ENCODE measurements around the gene TSHZ2. TPM values are rescaled to one million over a fixed set of nuclear protein-coding genes. Genes with fewer than 3 reads are reported as not detected.

Gene TSHZ2
- total and polyA plus RNA-seq, 2 donors (not counting 3 experiments of a cell fraction or from before 2014, with no cell fraction given): not detected

DNA sequence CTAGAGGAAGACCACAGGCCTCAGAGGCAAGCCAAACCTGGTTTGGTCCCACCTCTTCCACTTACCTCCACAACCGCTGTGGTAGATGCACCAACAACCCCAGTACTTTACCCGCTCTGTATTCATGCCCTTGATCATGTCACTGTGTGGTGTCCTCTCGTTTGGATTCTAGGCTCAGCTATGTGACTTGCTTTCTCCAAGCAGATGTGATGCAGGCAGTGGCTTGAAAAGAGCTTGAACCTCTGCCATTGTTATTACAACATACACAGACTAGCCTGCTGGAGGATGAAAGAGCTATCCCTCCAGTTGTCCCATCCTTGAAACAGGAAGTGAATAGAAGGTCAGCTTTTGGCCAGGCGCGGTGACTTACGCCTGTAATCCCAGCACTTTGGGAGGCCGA lies 473.8 kb downstream of the TSHZ2 start:
- Histone ChIP-seq H3K36me3 (ENCODE audit: control insufficient read depth in 2 of 2, extremely low read depth in 1 of 2, insufficient read depth in 2 of 2, low read length in 2 of 2) (no peaks in the 10 kb centered on the region), H3K27me3 (ENCODE audit: control insufficient read depth in 2 of 2, insufficient read depth in 2 of 2, low read length in 2 of 2) (no peaks in the 10 kb centered on the region), H3K4me3 (replicated peaks in 1 of 3; ENCODE audit: insufficient read depth in 1 of 3, low read depth in 1 of 3, low read length in 3 of 3) (no peak overlapping the region), H3K9ac (replicated peaks; ENCODE audit: extremely low read depth, insufficient read depth, low read length) (no peak overlapping the region), H3K4me1 (ENCODE audit: control insufficient read depth, extremely low read depth, insufficient read depth, low read length) (no peaks in the 10 kb centered on the region), H3K4me2 (ENCODE audit: insufficient read depth, low read length) (no peak overlapping the region), H3K9me3 (replicated peaks; ENCODE audit: control insufficient read depth, insufficient read depth, low read length) (peaks cover 2% of the 10 kb centered on the region), H2AFZ (ENCODE audit: low read depth, low read length) (no peak overlapping the region), H3K79me2 (ENCODE audit: control insufficient read depth, insufficient read depth, low read length) (no peaks in the 10 kb centered on the region), H4K20me1 (replicated peaks; ENCODE audit: control insufficient read depth, extremely low read depth, insufficient read depth, low read length) (no peaks in the 10 kb centered on the region), H3K9me1 (replicated peaks; ENCODE audit: control insufficient read depth, extremely low read depth, insufficient read depth, low read length) (no peaks in the 10 kb centered on the region), H3K27ac (ENCODE audit: insufficient read depth, low read depth, low read length) (no peak overlapping the region)
- intact Hi-C loops (cut with micrococcal nuclease) (no loop called here), dilution Hi-C loops (cut with MboI; ENCODE audit: extremely low pct_ligation_motif_present, low sequenced_read_pairs) (no loop called here)
- no TSS peak for BruUV-seq (replicated peaks)
- TF ChIP-seq JUN (IDR thresholded peaks at IDR 0.05; ENCODE audit: borderline replicate concordance, insufficient read depth, insufficient read length, low read depth) (no peak), GATA2 (IDR thresholded peaks at IDR 0.05; ENCODE audit: insufficient read depth, insufficient read length, low read depth, low read length) (no peak), FOS (IDR thresholded peaks at IDR 0.05; ENCODE audit: borderline replicate concordance, insufficient read depth, low read length) (no peak), EZH2 (IDR thresholded peaks at IDR 0.05; ENCODE audit: borderline replicate concordance, low read depth, low read length, severe bottlenecking) (no peak), MYC (IDR thresholded peaks at IDR 0.05; ENCODE audit: low read depth, low read length) (no peak), POLR2A (IDR thresholded peaks at IDR 0.05; ENCODE audit: low read depth, low read length) (no peak), POLR2AphosphoS5 (IDR thresholded peaks at IDR 0.05; ENCODE audit: insufficient read depth, low read depth, low read length) (no peak)
- TF ChIP-seq, protein P1, sequence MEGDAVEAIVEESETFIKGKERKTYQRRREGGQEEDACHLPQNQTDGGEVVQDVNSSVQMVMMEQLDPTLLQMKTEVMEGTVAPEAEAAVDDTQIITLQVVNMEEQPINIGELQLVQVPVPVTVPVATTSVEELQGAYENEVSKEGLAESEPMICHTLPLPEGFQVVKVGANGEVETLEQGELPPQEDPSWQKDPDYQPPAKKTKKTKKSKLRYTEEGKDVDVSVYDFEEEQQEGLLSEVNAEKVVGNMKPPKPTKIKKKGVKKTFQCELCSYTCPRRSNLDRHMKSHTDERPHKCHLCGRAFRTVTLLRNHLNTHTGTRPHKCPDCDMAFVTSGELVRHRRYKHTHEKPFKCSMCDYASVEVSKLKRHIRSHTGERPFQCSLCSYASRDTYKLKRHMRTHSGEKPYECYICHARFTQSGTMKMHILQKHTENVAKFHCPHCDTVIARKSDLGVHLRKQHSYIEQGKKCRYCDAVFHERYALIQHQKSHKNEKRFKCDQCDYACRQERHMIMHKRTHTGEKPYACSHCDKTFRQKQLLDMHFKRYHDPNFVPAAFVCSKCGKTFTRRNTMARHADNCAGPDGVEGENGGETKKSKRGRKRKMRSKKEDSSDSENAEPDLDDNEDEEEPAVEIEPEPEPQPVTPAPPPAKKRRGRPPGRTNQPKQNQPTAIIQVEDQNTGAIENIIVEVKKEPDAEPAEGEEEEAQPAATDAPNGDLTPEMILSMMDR (IDR thresholded peaks at IDR 0.05; ENCODE audit: extremely low read depth in 1 of 2, insufficient read depth in 1 of 2, low read depth in 1 of 2, low read length in 2 of 2): no peak
- TF ChIP-seq, protein P2, sequence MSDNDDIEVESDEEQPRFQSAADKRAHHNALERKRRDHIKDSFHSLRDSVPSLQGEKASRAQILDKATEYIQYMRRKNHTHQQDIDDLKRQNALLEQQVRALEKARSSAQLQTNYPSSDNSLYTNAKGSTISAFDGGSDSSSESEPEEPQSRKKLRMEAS (IDR thresholded peaks at IDR 0.05; ENCODE audit: insufficient read depth, insufficient read length): no peak
- ChIA-PET CTCF (interaction anchor here (0.7 kb wide), 1 partner anchor 1536 kb away, joined by 3 read pairs; no protein-coding TSS in a partner anchor), POLR2A (no interaction called here)
- DNase-seq (ENCODE audit: low read depth, low spot score) (no peak), FAIRE-seq (no peak)
